ENCODE data around the gene TBC1D21. TPM values are rescaled to one million over a fixed set of nuclear protein-coding genes. Genes with fewer than 3 reads are reported as not detected.

The TBC1D21 gene
- total RNA-seq, 2 experiments from 2014 or later, result not detected

DNA sequence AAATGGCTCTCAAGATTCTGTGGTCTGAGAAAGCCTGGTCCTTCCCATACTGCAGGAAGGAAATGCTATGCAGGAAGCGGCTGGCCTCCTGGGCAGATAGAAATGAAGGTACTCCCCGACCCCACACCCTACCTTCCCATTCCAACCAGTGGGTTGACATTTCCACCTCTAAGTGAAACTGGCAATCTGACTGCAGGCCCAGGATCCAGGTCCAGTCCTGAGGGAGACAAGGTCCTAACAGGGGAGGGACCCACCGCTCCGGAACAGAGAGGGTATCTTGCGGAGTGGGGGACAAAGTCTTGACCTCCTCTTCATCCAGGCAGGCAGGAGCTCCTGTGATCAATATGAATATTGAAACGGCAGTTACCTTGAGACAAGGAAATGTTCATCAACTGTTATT lies 46.3 kb downstream of the TBC1D21 start:
- POLR2A ChIA-PET, result no interaction called here

DNA sequence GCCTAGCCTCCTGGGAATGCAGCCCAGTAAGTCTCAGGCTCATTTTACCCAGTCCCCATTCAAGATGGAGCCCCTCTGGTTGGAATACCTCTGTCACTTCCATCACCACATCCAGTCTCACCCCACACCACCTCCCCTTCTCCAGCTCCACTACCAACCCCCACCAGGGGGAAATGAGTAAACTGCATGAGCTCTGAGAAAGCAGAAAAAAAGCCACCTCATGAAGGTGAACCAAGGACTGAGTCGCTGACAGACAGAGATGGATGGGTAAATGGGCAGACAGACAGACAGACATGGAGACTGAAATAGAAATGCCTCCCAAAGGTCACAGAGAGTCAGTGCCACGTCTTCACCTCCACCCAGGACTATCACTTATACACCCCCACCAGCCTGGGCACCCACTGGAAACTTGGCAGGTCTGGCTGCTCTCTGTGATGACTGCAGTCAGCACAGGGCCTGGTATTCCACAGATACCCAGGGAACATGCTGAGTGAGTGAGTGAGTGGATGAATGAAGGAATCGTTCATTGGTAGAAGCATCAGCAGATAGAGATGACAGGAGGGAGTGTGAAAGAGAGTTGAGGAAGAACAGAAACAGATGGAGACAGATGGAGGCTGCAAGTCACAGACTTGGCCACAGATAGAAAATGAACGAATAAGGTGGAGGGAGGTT lies 48.0 kb downstream of the TBC1D21 start:
- ChIA-PET POLR2A (no interaction called here), CTCF (interaction anchor here (0.8 to 1.9 kb wide), 4 partner anchors 14 to 27 kb away, joined by 3 to 6 read pairs (median 4); no protein-coding TSS in a partner anchor)
- Mint-ChIP-seq H3K4me1 (ENCODE audit: low read depth) (peaks cover 61% of the 10 kb centered on the region), H3K36me3 (ENCODE audit: low read depth) (peaks cover 37% of the 10 kb centered on the region), H3K4me3 (no peak overlapping the region), H3K9me3 (ENCODE audit: insufficient read depth) (peaks cover 32% of the 10 kb centered on the region), H3K27me3 (ENCODE audit: low read depth) (no peaks in the 10 kb centered on the region), H3K27ac (no peak overlapping the region)
- DNase-seq (no peak), ATAC-seq (no peak)

More for the DNA sequence above, 46.3 kb downstream of the TBC1D21 start:
- DNase-seq, result no peak
- Mint-ChIP-seq H3K27ac (peak overlapping the region; percentile 20), H3K4me3 (no peak overlapping the region), H3K9me3 (ENCODE audit: insufficient read depth) (peaks cover 38% of the 10 kb centered on the region), H3K36me3 (ENCODE audit: low read depth) (peaks cover 50% of the 10 kb centered on the region), H3K27me3 (ENCODE audit: low read depth) (no peaks in the 10 kb centered on the region), H3K4me1 (ENCODE audit: low read depth) (peaks cover 53% of the 10 kb centered on the region)
- CTCF ChIA-PET, result interaction anchor here (0.7 to 1.9 kb wide), 7 partner anchors 9 to 53 kb away, joined by 3 to 6 read pairs (median 4); no protein-coding TSS in a partner anchor
- no peak for ATAC-seq

DNA sequence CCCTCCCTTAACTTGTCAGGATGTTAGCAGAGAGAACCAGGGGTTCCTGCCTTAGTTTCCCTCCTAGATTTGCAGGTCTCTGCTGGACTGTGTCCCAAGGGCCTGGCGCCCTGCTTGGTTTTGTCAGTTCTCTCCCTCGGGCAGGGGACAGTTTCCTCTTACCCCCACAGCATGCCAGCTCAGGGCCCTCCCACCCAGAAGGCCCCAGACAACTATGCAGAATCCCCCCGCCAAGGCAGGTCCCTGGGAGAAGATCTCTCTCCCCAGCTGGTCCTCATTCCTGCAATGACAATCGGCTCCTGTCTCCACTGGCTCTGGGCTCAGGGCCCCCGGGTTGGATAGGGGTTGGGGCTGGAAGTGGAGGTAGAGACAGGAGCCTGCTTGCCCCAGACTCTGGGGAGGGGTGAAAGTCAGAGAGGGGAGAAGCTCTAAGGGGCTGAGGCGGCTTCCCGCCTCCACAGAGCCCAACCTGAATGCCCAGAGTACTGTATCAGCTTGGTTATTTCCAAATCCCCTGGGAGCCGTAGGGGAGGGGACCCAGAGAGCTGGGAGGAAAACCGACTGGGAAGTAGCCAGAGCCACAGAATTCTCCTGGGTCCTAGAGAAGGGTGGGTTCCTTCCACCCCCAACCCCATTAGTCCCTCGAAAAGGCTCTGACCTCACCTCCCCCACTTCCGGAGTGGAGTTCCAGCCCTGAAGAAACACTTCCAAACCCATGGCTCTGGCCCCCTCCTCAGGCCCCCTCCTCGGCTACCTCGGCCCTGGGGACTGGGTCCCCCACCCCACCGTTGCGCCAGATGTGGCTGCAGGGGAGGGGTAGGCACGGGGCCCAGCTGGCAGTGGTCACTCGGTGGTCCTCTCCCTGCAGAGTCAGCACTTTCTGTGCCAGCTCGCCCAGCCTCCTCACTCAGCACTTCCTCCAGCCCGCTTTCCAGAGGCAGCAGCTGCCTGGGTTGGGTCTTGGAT lies 49.1 kb downstream of the TBC1D21 start:
- H3K36me3 Mint-ChIP-seq (ENCODE audit: low read depth), result peaks cover 30% of the 10 kb centered on the region
- H3K27me3 Mint-ChIP-seq (ENCODE audit: low read depth), result no peaks in the 10 kb centered on the region
- no peak overlapping the region for H3K27ac Mint-ChIP-seq
- DNase-seq (no peak), ATAC-seq (no peak)
- no peak overlapping the region for H3K4me3 Mint-ChIP-seq
- peaks cover 61% of the 10 kb centered on the region for H3K4me1 Mint-ChIP-seq (ENCODE audit: low read depth)
- ChIA-PET CTCF (interaction anchor here (0.8 to 2.5 kb wide), 5 partner anchors 13 to 29 kb away, joined by 3 to 11 read pairs (median 6); no protein-coding TSS in a partner anchor), POLR2A (no interaction called here)
- peaks cover 23% of the 10 kb centered on the region for H3K9me3 Mint-ChIP-seq (ENCODE audit: insufficient read depth)

DNA sequence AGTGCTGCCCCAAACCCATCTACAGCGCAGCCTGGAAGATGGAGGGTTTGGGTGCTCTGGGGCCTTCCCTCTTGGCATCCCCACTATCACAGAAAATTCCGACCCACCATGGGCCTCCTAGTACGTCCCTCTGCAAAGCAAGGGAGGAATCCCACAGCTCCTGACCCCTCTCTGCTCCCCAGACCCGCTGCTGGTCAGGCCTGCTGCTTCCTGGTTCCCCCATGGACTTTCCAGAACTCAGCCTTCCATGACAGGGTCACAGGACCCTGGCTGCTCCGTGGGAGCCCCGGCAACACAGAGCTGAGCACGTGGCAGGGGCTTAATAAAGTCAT lies 49.8 kb downstream of the TBC1D21 start:
- H3K36me3 Mint-ChIP-seq (ENCODE audit: low read depth), result peaks cover 24% of the 10 kb centered on the region
- POLR2A ChIA-PET, result interaction anchor here (0.7 kb wide), 1 partner anchor 11 kb away, joined by 3 read pairs; no protein-coding TSS in a partner anchor
- H3K4me3 Mint-ChIP-seq, result no peak overlapping the region
- no peak for ATAC-seq
- peaks cover 63% of the 10 kb centered on the region for H3K4me1 Mint-ChIP-seq (ENCODE audit: low read depth)
- no peak for DNase-seq
- H3K9me3 Mint-ChIP-seq (ENCODE audit: insufficient read depth), result peaks cover 17% of the 10 kb centered on the region
- H3K27ac Mint-ChIP-seq, result peak overlapping the region; percentile 86
- H3K27me3 Mint-ChIP-seq (ENCODE audit: low read depth), result no peaks in the 10 kb centered on the region
- CTCF ChIA-PET, result interaction anchor here (1.5 to 2.5 kb wide), 6 partner anchors 12 to 28 kb away, joined by 5 to 11 read pairs (median 8); no protein-coding TSS in a partner anchor

DNA sequence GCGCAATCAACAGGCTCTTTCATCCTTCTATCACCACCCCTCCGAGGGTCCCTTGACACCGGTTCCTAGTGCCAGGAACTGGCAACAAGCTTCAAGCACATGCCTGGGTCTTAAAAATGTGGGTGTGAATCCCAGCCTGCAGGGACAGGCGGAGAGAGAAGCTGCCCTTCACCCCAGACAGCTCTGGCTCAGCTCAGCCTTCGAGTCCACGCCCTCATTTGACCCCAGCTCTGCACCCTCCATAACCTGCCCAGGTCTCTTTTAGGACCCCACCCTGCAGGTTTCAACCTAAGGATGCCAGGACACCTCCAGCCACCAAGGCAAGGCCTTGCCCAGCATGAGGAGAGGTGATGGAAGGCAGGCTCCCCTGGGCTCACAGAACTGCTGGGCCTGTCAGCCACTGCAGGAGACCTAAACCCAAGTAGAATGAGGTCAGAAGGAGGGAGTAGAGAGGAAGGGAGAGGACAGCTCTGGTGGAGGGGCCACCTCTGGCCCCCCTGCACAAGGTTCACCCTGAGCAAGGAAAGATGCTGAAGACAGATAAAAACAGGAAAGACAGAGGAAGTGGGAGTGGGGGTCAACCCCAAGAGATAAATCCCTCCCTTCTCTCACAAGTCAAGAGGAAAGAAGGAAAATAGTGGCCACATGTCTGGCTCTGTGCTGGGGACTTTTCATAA lies 50.3 kb downstream of the TBC1D21 start:
- peaks cover 18% of the 10 kb centered on the region for H3K36me3 Mint-ChIP-seq (ENCODE audit: low read depth)
- ChIA-PET POLR2A (interaction anchor here (0.7 kb wide), 1 partner anchor 10 kb away, joined by 3 read pairs; no protein-coding TSS in a partner anchor), CTCF (interaction anchor here (0.8 to 2.5 kb wide), 8 partner anchors 12 to 50 kb away, joined by 3 to 11 read pairs (median 7); no protein-coding TSS in a partner anchor)
- peak overlapping the region; percentile 86 for H3K27ac Mint-ChIP-seq
- H3K27me3 Mint-ChIP-seq (ENCODE audit: low read depth), result no peaks in the 10 kb centered on the region
- ATAC-seq (no peak), DNase-seq (no peak)
- H3K9me3 Mint-ChIP-seq (ENCODE audit: insufficient read depth), result peaks cover 13% of the 10 kb centered on the region
- peak overlapping the region; percentile 20 for H3K4me3 Mint-ChIP-seq
- H3K4me1 Mint-ChIP-seq (ENCODE audit: low read depth), result peaks cover 66% of the 10 kb centered on the region

DNA sequence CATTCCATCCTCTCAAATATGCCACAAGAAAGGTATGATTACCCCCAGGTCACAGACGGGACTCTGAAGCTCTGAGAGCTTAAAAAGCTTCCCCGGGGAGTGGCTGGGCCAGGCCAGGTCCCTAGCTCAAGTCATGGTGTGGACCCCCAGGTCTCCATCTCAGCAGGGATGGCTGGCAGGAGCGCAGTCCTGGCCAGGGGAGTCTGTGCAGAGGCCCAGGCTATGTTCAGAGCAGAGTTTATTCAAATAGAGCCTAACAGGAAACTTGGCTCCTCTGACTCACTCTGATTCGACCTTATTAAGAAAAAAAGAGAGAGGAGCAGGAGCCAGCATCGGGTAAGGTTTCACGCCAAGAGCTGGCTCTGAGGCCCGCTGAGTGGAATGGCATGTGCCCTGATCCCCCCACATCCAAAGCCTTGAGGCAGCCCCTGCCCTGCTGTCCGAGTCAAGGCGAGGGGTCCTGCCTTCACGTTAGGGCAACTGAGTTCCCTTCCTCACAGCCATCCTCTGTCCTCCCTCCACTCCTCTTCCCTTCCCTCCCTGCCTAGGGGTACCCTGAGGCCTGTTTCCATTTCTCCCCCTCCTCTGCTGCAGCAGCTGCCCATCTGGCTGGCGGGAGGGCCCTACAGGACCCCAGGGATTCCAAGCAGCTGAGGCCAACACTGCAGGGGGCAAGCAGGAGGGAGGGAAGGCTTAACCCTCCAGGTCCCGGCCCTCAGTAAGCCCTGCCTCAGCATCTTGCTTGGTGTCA lies 51.0 kb downstream of the TBC1D21 start:
- H3K27ac Mint-ChIP-seq, result peak overlapping the region; percentile 86
- H3K4me1 Mint-ChIP-seq (ENCODE audit: low read depth), result peaks cover 73% of the 10 kb centered on the region
- peaks cover 8% of the 10 kb centered on the region for H3K9me3 Mint-ChIP-seq (ENCODE audit: insufficient read depth)
- peaks cover 12% of the 10 kb centered on the region for H3K36me3 Mint-ChIP-seq (ENCODE audit: low read depth)
- ATAC-seq, result peak; percentile 7
- peak; percentile 32 for DNase-seq
- POLR2A ChIA-PET, result no interaction called here
- no peaks in the 10 kb centered on the region for H3K27me3 Mint-ChIP-seq (ENCODE audit: low read depth)
- CTCF ChIA-PET, result interaction anchor here (0.8 to 2.5 kb wide), 8 partner anchors 13 to 50 kb away, joined by 3 to 11 read pairs (median 7); no protein-coding TSS in a partner anchor
- H3K4me3 Mint-ChIP-seq, result no peak overlapping the region

DNA sequence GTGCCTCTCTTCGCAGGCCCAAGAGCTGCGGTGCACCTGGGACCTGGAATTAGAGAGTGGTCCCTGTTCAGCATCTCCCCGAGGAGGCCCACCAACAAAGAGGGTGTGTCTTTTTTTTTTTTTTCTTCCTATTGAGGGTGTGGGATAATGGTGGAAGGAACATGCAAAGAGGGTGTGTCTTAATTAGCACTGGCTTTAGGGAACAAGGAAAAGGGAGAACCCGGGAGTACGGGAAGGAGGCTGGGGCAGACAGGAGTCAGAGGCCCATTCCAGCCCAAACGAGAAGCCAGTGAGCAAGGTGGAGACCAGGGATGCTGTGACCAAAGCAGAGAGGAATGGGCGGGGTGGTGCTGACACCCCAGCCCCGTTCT lies 52.5 kb downstream of the TBC1D21 start:
- H3K4me3 Mint-ChIP-seq, result peak overlapping the region; percentile 32
- no peaks in the 10 kb centered on the region for H3K27me3 Mint-ChIP-seq (ENCODE audit: low read depth)
- ATAC-seq, result no peak
- ChIA-PET CTCF (interaction anchor here (1.1 kb wide), 1 partner anchor 29 kb away, joined by 3 read pairs; no protein-coding TSS in a partner anchor), POLR2A (no interaction called here)
- no peaks in the 10 kb centered on the region for H3K9me3 Mint-ChIP-seq (ENCODE audit: insufficient read depth)
- DNase-seq, result no peak
- H3K36me3 Mint-ChIP-seq (ENCODE audit: low read depth), result no peaks in the 10 kb centered on the region
- H3K4me1 Mint-ChIP-seq (ENCODE audit: low read depth), result peaks cover 74% of the 10 kb centered on the region
- H3K27ac Mint-ChIP-seq, result no peak overlapping the region

DNA sequence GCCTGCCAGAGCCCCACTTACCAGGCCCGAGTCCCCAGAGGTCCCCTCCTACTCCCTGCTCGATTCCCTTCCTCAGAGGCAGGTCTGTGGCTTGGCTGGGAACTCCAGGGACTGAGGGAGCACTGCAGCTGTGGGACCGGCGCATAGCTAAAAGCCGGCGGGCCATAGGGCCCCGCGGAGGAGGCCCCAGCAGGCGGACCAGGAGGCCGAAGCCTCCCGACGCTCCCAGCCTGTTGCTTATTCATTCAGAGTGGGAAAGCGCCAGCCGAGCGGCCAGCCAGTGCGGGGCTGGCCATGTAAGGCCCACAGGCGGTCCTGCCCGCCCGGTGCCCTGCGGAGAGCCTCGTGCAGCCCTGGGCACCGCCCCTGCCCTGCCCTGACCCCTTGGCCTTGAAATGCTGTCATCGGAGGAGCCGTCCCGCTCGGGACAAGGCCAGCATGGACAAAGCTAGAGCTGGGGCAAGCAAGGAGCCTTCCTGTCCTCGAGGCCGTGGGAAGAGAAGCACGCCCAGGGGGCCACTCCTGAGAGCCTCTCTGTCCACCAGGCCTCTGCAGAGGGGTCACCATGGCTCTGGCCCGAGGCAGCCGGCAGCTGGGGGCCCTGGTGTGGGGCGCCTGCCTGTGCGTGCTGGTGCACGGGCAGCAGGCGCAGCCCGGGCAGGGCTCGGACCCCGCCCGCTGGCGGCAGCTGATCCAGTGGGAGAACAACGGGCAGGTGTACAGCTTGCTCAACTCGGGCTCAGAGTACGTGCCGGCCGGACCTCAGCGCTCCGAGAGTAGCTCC lies 53.0 kb downstream of the TBC1D21 start, which contains the start of gene LOXL1:
Gene LOXL1 (plus strand): TSS at position 244 of the 784 bp plus-strand sequence. CDS start 322 bp downstream, at position 566.
- Mint-ChIP-seq H3K4me1 (ENCODE audit: low read depth) (peaks cover 74% of the 10 kb centered on the region), H3K9me3 (ENCODE audit: insufficient read depth) (no peaks in the 10 kb centered on the region)

DNA sequence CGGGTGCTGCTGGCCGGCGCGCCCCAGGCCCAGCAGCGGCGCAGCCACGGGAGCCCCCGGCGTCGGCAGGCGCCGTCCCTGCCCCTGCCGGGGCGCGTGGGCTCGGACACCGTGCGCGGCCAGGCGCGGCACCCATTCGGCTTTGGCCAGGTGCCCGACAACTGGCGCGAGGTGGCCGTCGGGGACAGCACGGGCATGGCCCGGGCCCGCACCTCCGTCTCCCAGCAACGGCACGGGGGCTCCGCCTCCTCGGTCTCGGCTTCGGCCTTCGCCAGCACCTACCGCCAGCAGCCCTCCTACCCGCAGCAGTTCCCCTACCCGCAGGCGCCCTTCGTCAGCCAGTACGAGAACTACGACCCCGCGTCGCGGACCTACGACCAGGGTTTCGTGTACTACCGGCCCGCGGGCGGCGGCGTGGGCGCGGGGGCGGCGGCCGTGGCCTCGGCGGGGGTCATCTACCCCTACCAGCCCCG lies 53.7 kb downstream of the TBC1D21 start:
- Mint-ChIP-seq H3K4me1 (ENCODE audit: low read depth) (peaks cover 75% of the 10 kb centered on the region), H3K27me3 (ENCODE audit: low read depth) (no peaks in the 10 kb centered on the region)
- ATAC-seq, result peak; percentile 10

More for the DNA sequence above, 53.0 kb downstream of the TBC1D21 start, which contains the start of gene LOXL1:
- ChIA-PET CTCF (interaction anchor here (1.6 to 5.0 kb wide), 6 partner anchors 10 to 53 kb away, joined by 8 to 54 read pairs (median 12); partner anchors contain the start of gene TBC1D21), POLR2A (no interaction called here)
- Mint-ChIP-seq H3K4me3 (peak within 1 kb of the TSS; percentile 60), H3K36me3 (ENCODE audit: low read depth) (no peaks in the 10 kb centered on the region), H3K27me3 (ENCODE audit: low read depth) (no peaks in the 10 kb centered on the region), H3K27ac (no peak within 1 kb of the TSS)
- DNase-seq (no peak), ATAC-seq (no peak)

More for the DNA sequence above, 53.7 kb downstream of the TBC1D21 start:
- Mint-ChIP-seq H3K4me3 (peak overlapping the region; percentile 60), H3K27ac (no peak overlapping the region), H3K36me3 (ENCODE audit: low read depth) (no peaks in the 10 kb centered on the region), H3K9me3 (ENCODE audit: insufficient read depth) (no peaks in the 10 kb centered on the region)
- CTCF ChIA-PET, result interaction anchor here (1.2 to 5.0 kb wide), 17 partner anchors 9 to 122 kb away, joined by 3 to 54 read pairs (median 9); partner anchors contain the start of gene TBC1D21
- POLR2A ChIA-PET, result interaction anchor here (1.2 to 1.3 kb wide), 2 partner anchors 14 to 20 kb away, joined by 3 to 6 read pairs; no protein-coding TSS in a partner anchor
- peak; percentile 38 for DNase-seq

Data from activated CD8-positive, alpha-beta T cell treated with anti-CD3 and anti-CD28 coated beads, Interleukin-2, amount 10 ng/mL, durations not matched to agents 7 days and 5 days (primary cell).